Measurements from ENCODE around the gene ZNF511.

The ZNF511 gene

DNA sequence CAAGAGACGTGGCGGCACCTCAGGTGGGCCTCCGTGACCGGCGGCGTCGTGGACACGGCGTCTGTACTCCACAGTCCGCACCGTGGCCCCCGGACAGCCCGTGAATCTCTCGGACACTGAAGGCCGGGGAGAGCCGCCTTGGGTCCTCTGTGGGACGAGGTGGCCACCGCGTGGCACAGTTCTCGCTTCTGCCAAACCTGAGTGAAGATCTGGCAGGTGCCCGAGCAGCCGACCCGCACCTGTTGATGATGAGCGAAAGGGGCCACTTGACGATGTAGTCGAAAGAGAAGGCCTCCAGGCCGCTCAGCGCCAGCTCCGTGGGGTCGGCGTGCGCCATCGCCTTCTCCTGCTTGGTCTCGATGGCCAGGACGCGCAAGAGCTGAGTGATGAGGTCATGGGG, 23.5 kb upstream of the ZNF511 start:
- Histone ChIP-seq H3K27me3 (ENCODE audit: control insufficient read depth, insufficient read depth, low read length) (no peaks in the 10 kb centered on the region), H3K4me1 (ENCODE audit: control insufficient read depth, insufficient read depth, low read length) (peaks cover 3% of the 10 kb centered on the region), H3K9ac (ENCODE audit: low read length) (no peak overlapping the region), H3K4me3 (ENCODE audit: low read length) (no peak overlapping the region), H3K9me3 (ENCODE audit: control insufficient read depth, low read length) (no peaks in the 10 kb centered on the region), H3K36me3 (ENCODE audit: control insufficient read depth, insufficient read depth, low read length) (peaks cover 12% of the 10 kb centered on the region)

DNA sequence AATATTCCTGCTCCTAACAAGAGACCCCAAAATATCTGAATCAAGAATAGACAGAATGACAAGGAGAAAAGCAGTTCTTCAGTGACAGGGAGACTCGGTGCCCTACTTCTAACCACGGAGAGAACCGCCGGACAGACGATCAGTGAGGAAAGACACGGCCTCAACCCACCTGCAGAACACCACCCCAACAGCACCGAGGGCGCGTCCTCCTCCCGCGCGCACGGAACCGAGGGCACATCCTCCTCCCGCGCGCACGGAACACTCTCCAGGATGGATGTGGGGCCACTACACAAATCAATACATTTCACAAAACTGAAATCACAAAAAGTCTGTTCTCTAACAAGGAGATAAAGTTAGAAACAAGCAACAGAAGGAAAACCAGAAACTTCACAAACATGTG, 22.3 kb upstream of the ZNF511 start:
- no peaks in the 10 kb centered on the region for H3K4me1 ChIP-seq (ENCODE audit: control insufficient read depth, insufficient read depth, low read length)
- H3K9me3 ChIP-seq (ENCODE audit: control insufficient read depth, low read length): no peaks in the 10 kb centered on the region
- H3K9ac ChIP-seq (ENCODE audit: low read length): no peak overlapping the region
- no peaks in the 10 kb centered on the region for H3K27me3 ChIP-seq (ENCODE audit: control insufficient read depth, insufficient read depth, low read length)
- peaks cover 13% of the 10 kb centered on the region for H3K36me3 ChIP-seq (ENCODE audit: control insufficient read depth, insufficient read depth, low read length)
- H3K4me3 ChIP-seq (ENCODE audit: low read length): no peak overlapping the region

DNA sequence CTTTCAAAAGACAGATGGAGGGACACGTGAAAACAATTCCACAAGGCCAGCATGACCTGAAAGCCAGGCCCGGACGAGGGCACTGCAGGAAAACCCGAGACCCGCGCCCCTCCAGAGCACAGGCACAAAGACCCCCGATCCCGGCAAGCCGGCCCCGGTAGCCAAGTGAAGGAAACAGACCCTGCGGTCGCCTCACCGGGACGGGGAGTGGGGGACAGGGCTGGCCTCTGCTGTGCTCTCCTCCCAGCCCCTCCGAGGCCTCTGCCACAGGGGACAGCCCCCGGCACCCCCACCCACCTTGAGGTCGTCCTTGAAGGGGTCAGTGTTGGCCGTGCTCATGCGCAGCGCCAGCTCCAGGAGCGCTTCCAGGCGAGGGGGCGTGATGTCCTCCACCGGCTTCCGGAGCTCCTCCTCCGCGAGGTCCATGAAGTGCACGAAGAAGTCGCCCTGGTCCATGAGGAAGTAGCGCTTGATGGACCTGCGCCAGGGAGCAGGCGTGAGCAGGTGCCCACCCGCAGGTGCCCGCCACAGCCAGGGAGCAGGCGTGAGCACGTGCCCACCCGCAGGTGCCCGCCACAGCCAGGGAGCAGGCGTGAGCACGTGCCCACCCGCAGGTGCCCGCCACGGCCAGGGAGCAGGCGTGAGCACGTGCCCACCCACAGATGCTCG, 20.7 kb upstream of the ZNF511 start:
- Histone ChIP-seq H3K4me1 (ENCODE audit: control insufficient read depth, insufficient read depth, low read length) (no peaks in the 10 kb centered on the region), H3K9me3 (ENCODE audit: control insufficient read depth, low read length) (no peaks in the 10 kb centered on the region), H3K9ac (ENCODE audit: low read length) (no peak overlapping the region), H3K27me3 (ENCODE audit: control insufficient read depth, insufficient read depth, low read length) (no peaks in the 10 kb centered on the region), H3K36me3 (ENCODE audit: control insufficient read depth, insufficient read depth, low read length) (peaks cover 20% of the 10 kb centered on the region), H3K4me3 (ENCODE audit: low read length) (no peak overlapping the region)

DNA sequence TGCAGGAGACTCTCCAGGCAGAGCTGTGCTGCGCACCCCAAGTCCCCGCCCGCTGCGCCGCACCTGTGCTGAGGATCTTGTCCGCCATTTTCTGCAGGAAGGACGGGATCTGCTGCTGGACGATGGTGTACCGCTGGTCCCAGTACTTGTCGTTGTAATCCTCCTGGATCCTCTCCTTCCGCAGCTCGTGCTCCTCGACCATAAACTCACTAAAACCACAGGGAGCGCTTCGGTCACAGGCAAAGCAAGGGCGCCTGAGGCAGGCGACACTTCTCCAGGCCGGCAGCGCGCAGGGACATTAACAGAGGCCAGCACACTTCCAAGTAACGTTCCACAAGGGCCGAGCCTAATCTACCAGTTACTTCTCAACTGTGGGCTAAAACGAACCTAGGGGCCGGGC, 19.0 kb upstream of the ZNF511 start:
- Histone ChIP-seq H3K27me3 (ENCODE audit: control insufficient read depth, insufficient read depth, low read length) (no peaks in the 10 kb centered on the region), H3K36me3 (ENCODE audit: control insufficient read depth, insufficient read depth, low read length) (peaks cover 17% of the 10 kb centered on the region)

DNA sequence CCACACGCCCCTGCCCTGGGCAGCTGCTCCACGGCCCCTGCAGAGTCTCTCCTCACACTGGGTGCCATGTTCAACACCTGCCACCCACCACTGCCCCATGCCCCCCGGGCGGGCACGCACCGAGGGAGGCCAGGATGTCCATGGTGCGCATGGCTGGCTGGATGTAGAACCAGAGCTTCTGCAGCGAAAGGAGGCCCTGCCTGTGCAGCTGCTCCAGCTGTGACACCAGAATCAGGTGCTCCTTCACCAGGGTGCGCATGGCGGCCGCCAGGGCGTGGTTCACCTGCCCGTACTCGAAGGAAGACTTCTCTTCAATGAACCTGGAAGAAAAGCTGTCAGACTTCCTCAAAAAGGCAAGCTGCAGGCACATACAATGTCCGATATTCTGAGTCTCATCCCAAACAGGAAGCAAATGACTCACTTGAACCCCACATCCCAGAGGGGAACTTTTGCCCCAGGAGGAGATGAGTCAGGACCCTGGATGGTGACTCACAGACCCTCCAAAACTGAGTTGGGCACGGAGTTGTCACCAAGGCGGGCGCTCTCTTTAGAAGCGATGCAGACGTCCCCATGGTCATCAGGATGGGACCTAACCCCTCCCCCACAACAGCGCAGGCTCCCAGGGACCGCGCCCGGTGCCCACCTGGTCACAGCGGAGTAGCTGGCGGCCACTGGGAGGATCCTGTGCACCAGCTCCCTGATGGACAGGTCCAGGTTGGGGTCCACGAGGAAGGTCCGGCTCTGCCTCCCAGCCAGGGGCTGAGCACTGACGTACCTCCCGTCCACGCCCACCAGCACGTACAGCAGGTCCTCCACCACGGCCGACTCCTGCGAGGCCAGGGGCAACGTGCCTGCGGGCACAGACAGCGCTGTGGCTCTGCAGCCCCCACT, 15.6 kb upstream of the ZNF511 start:
- H3K9me3 ChIP-seq (ENCODE audit: control insufficient read depth, low read length): no peaks in the 10 kb centered on the region
- H3K4me3 ChIP-seq (ENCODE audit: low read length): no peak overlapping the region
- peaks cover 21% of the 10 kb centered on the region for H3K36me3 ChIP-seq (ENCODE audit: control insufficient read depth, insufficient read depth, low read length)
- no peaks in the 10 kb centered on the region for H3K4me1 ChIP-seq (ENCODE audit: control insufficient read depth, insufficient read depth, low read length)
- H3K9ac ChIP-seq (ENCODE audit: low read length): no peak overlapping the region
- no peaks in the 10 kb centered on the region for H3K27me3 ChIP-seq (ENCODE audit: control insufficient read depth, insufficient read depth, low read length)

More for the DNA sequence above, 19.0 kb upstream of the ZNF511 start:
- no peak overlapping the region for H3K4me3 ChIP-seq (ENCODE audit: low read length)
- no peak overlapping the region for H3K9ac ChIP-seq (ENCODE audit: low read length)
- H3K9me3 ChIP-seq (ENCODE audit: control insufficient read depth, low read length): no peaks in the 10 kb centered on the region
- no peaks in the 10 kb centered on the region for H3K4me1 ChIP-seq (ENCODE audit: control insufficient read depth, insufficient read depth, low read length)

DNA sequence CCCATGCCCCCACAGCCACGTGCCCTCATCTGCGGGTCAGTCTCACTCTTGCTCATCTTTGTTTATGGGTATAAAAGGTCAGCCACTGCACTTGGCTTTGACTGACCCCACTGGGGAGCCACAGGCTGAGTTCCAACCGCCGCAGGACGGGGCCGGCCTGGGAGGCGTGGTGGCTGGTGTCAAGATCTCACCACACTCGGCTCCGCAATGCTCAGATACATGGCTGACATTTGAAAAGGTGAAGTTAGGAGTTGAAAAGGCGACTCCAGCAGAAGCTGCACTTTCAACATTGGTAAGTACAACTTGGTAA, 14.9 kb upstream of the ZNF511 start:
- Histone ChIP-seq H3K9ac (ENCODE audit: low read length) (no peak overlapping the region), H3K4me1 (ENCODE audit: control insufficient read depth, insufficient read depth, low read length) (no peaks in the 10 kb centered on the region), H3K9me3 (ENCODE audit: control insufficient read depth, low read length) (no peaks in the 10 kb centered on the region), H3K4me3 (ENCODE audit: low read length) (no peak overlapping the region), H3K36me3 (ENCODE audit: control insufficient read depth, insufficient read depth, low read length) (peaks cover 21% of the 10 kb centered on the region), H3K27me3 (ENCODE audit: control insufficient read depth, insufficient read depth, low read length) (no peaks in the 10 kb centered on the region)

DNA sequence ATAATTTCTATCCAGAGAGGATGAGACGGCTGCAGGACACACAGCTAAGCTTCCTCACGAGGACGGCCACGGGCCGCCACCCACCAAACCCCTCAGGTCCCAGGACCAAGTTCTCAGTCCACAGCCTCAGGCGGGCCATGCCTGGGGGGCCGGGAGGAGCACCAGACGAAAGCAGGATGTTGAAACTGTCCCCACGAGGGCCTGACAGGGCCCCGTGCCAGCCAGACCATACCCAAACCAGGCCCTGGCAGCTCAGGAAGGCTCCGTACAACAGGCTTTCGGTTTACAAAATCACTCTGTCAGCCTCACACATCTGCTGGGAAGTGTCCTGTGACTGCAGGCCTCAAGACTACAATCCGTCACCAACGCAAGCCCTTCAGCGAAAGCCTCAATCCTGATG, 14.5 kb upstream of the ZNF511 start:
- no peak overlapping the region for H3K4me3 ChIP-seq (ENCODE audit: low read length)
- no peaks in the 10 kb centered on the region for H3K4me1 ChIP-seq (ENCODE audit: control insufficient read depth, insufficient read depth, low read length)
- no peak overlapping the region for H3K9ac ChIP-seq (ENCODE audit: low read length)
- peaks cover 17% of the 10 kb centered on the region for H3K36me3 ChIP-seq (ENCODE audit: control insufficient read depth, insufficient read depth, low read length)
- H3K27me3 ChIP-seq (ENCODE audit: control insufficient read depth, insufficient read depth, low read length): no peaks in the 10 kb centered on the region
- no peaks in the 10 kb centered on the region for H3K9me3 ChIP-seq (ENCODE audit: control insufficient read depth, low read length)

DNA sequence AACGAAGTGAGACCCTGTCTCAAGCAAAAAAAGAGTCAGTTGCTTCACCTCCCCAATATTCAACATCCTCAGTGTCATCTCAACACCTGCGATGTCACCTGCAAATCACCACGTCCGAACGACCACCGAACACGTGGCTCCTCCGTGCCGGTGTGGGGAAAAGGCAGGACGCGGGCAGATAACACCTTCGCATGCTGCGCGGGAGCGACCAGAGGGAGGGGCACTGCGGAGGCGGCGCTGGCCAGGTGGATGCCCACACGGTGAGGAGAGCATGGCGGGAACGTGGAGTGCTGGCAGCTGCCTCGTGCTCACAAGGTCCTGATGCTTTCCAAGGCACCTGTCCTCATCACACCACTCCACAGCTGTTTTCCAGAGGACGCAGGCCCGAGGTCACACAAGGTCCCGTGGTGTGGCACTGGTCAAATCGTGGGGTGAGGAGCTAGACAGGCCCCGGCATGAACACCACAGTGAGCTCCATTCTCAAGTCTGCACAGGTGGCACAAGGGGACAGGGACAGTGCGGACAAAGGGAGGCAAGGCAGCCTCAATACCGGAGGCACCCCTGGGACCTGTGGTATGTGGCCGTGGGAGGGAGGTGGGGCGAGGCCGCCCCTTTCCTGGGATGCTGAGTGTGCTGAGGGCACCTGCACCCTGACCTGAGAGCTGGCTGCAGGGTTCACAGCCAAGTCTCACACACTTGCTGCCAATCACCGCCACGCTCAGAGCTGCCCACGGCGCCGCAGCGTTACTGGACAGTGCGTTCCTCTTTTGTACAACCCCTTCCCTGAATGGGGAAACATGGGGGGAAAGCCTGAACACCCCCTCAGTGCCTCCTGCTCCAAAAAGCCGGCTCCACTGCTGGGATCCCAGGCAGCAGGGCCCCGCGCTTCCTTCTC, 13.0 kb upstream of the ZNF511 start:
- H3K4me1 ChIP-seq (ENCODE audit: control insufficient read depth, insufficient read depth, low read length): no peaks in the 10 kb centered on the region
- no peak overlapping the region for H3K9ac ChIP-seq (ENCODE audit: low read length)
- peaks cover 12% of the 10 kb centered on the region for H3K36me3 ChIP-seq (ENCODE audit: control insufficient read depth, insufficient read depth, low read length)
- H3K4me3 ChIP-seq (ENCODE audit: low read length): no peak overlapping the region
- H3K27me3 ChIP-seq (ENCODE audit: control insufficient read depth, insufficient read depth, low read length): no peaks in the 10 kb centered on the region
- no peaks in the 10 kb centered on the region for H3K9me3 ChIP-seq (ENCODE audit: control insufficient read depth, low read length)

DNA sequence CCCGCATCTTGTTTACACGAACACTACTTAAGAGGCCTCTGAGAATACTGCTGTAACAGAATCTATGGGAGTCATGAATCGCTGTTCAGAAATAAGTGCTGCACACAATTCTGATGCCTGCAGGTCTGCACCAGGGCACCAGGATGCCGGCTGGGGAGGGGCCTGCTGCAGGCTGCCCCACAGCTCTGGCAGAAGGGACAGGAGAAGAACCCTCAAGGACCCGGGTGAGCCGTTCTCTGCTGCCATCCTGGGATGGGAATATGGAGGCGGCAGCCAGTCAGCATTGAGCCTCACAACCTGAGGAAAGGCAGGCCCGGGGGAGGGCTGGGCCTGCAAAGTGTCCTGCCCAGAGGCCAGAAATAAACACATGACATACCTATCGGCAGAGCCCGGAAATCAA, 11.2 kb upstream of the ZNF511 start:
- no peaks in the 10 kb centered on the region for H3K9me3 ChIP-seq (ENCODE audit: control insufficient read depth, low read length)
- H3K9ac ChIP-seq (ENCODE audit: low read length): no peak overlapping the region
- peaks cover 11% of the 10 kb centered on the region for H3K36me3 ChIP-seq (ENCODE audit: control insufficient read depth, insufficient read depth, low read length)
- no peak overlapping the region for H3K4me3 ChIP-seq (ENCODE audit: low read length)
- no peaks in the 10 kb centered on the region for H3K4me1 ChIP-seq (ENCODE audit: control insufficient read depth, insufficient read depth, low read length)
- no peaks in the 10 kb centered on the region for H3K27me3 ChIP-seq (ENCODE audit: control insufficient read depth, insufficient read depth, low read length)

DNA sequence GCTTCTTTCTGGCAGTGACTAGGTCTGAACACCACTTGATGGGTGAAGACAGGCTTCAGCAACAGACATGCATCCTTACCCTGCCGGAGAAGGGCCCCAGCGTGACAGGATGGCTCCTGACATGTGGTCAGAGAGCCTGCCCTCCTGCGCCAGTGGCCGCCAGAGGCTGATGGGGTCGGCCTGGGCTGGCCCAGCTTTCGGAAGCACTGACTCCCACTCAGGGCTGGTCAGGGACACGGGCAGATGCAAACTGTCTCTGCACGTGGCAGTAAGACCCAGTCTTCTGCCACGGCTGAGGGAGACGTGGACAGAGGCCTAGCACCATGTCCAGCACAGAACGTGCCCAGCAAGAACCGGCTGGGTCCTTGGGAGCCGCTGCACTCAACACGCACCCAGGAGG, 10.2 kb upstream of the ZNF511 start:
- Histone ChIP-seq H3K4me1 (ENCODE audit: control insufficient read depth, insufficient read depth, low read length) (no peaks in the 10 kb centered on the region), H3K4me3 (ENCODE audit: low read length) (no peak overlapping the region), H3K27me3 (ENCODE audit: control insufficient read depth, insufficient read depth, low read length) (no peaks in the 10 kb centered on the region), H3K36me3 (ENCODE audit: control insufficient read depth, insufficient read depth, low read length) (peaks cover 10% of the 10 kb centered on the region), H3K9ac (ENCODE audit: low read length) (no peak overlapping the region), H3K9me3 (ENCODE audit: control insufficient read depth, low read length) (no peaks in the 10 kb centered on the region)

DNA sequence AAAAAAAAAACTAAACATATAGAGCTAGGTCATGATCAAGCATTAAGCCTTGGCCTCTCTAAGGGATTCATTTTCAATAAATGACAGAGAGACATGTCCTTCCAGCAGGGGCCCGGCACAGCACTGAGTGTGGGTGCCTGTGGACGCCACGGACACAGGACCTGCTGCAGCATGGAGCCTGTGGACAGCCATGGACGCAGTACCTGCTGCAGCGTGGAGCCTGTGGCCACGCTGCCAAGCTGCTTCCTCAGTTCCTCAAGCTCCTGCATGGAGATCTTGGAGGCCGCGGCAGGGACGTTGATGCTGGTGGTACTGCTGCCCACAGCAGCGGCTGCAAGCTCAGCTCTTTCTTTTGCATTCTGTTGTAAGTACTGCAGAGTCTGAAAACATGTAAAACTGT, 9.5 kb upstream of the ZNF511 start:
- no peak overlapping the region for H3K4me3 ChIP-seq (ENCODE audit: low read length)
- H3K27me3 ChIP-seq (ENCODE audit: control insufficient read depth, insufficient read depth, low read length): no peaks in the 10 kb centered on the region
- H3K9ac ChIP-seq (ENCODE audit: low read length): no peak overlapping the region
- no peaks in the 10 kb centered on the region for H3K9me3 ChIP-seq (ENCODE audit: control insufficient read depth, low read length)
- H3K4me1 ChIP-seq (ENCODE audit: control insufficient read depth, insufficient read depth, low read length): no peaks in the 10 kb centered on the region
- peaks cover 10% of the 10 kb centered on the region for H3K36me3 ChIP-seq (ENCODE audit: control insufficient read depth, insufficient read depth, low read length)

DNA sequence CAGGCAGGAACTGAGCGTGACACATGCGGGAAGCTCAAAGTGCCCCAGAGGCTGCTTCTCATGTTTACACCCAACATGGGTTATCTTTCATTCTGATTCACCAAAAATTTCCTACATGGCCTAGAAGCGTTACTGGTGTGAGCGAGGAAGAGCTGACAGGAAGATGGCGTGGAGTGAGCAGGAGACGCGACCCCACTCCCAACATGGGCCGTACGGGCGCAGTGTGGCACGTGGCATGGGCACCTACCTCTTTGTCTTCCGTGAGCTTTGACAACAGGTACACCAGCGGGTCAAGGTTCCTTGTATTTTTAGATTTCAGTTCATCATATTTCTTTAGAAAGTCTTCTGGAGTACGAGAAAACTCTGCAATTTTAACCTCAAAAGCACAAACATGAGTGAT, 9.0 kb upstream of the ZNF511 start:
- H3K9ac ChIP-seq (ENCODE audit: low read length): no peak overlapping the region
- H3K36me3 ChIP-seq (ENCODE audit: control insufficient read depth, insufficient read depth, low read length): peaks cover 10% of the 10 kb centered on the region
- no peaks in the 10 kb centered on the region for H3K27me3 ChIP-seq (ENCODE audit: control insufficient read depth, insufficient read depth, low read length)
- H3K4me1 ChIP-seq (ENCODE audit: control insufficient read depth, insufficient read depth, low read length): no peaks in the 10 kb centered on the region
- H3K9me3 ChIP-seq (ENCODE audit: control insufficient read depth, low read length): no peaks in the 10 kb centered on the region
- no peak overlapping the region for H3K4me3 ChIP-seq (ENCODE audit: low read length)
